SK-N-SH (cell line): ENCODE results near the gene TTLL12. TPM values are rescaled to one million over a fixed set of nuclear protein-coding genes. Genes with fewer than 3 reads are reported as not detected.
A peak's percentile ranks its signal among the peaks of the same experiment; 100 is the strongest.

Experiments
- CTCF ChIA-PET: fragments of 300-600, 350-600 bp; formaldehyde crosslinking; extraction: SDS; loops from one replicate; lab custom pipeline; 2021; lab: Yijun Ruan, JAX
- POLR2A ChIA-PET: fragments of 350-600 bp; sonication (Branson Sonifier 250); formaldehyde crosslinking; extraction: SDS; loops from one replicate; lab custom pipeline; 2020; ENCODE audit warnings: antibody characterized with exemption, inconsistent platforms; lab: Yijun Ruan, JAX
- DNase-seq: peaks from one replicate; pipeline ENCODE4 v3.0.0; 2012
- H2AFZ ChIP-seq: fragments of 200-600 bp; sonication (generic); 2 replicates; pipeline ENCODE4 v1.8.1; 2016; ENCODE audit warnings: antibody characterized with exemption, mild to moderate bottlenecking, low read depth
- H3F3A ChIP-seq: fragments of 200-600 bp; sonication (generic); replicated peaks from 2 replicates; pipeline ENCODE3; 2016; ENCODE audit warnings: antibody characterized with exemption, mild to moderate bottlenecking; ENCODE audit not compliant: insufficient read depth
- H3K27ac ChIP-seq, 2 experiments: fragments of 200-500 bp in 1 of 2; fragments of 200-600 bp in 1 of 2; sonication (Bioruptor generic) in 1 of 2; sonication (generic), shearing (Covaris generic) in 1 of 2; 2 replicates each; pipeline versions ENCODE4 v1.5.1 to v1.6.1; 2014 to 2016; ENCODE audit warnings: low read depth in 2 of 2, inconsistent platforms in 1 of 2, low read length in 1 of 2, mild to moderate bottlenecking in 1 of 2, mixed read lengths in 1 of 2
- H3K27me3 ChIP-seq: fragments of 200-600 bp; sonication (generic), shearing (Covaris generic); 2 replicates; pipeline ENCODE4 v1.6.1; 2016; ENCODE audit warnings: mixed run types; ENCODE audit not compliant: insufficient read depth
- H3K36me3 ChIP-seq, 2 experiments: fragments of 200-500 bp in 1 of 2; fragments of 200-600 bp in 1 of 2; sonication (Bioruptor generic) in 1 of 2; sonication (generic) in 1 of 2; replicated peaks in 1 of 2; 2 replicates each; pipeline versions ENCODE3 to v1.5.1; 2014 to 2016; ENCODE audit warnings: low read length in 1 of 2, mild to moderate bottlenecking in 1 of 2; ENCODE audit not compliant: insufficient read depth in 2 of 2, control insufficient read depth in 1 of 2
- H3K4me1 ChIP-seq, 2 experiments: fragments of 200-500 bp in 1 of 2; fragments of 200-600 bp in 1 of 2; sonication (Bioruptor generic) in 1 of 2; sonication (generic), shearing (Covaris generic) in 1 of 2; 2 replicates each; pipeline versions ENCODE4 v1.5.1 to v1.6.1; 2014 to 2016; ENCODE audit warnings: low read depth in 1 of 2, low read length in 1 of 2, mixed run types in 1 of 2; ENCODE audit not compliant: insufficient read depth in 2 of 2, control insufficient read depth in 1 of 2
- H3K4me2 ChIP-seq: fragments of 200-600 bp; sonication (generic), shearing (Covaris generic); 2 replicates; pipeline ENCODE4 v1.6.1; 2017; ENCODE audit warnings: mixed run types
- H3K4me3 ChIP-seq, 2 experiments: fragments of 200-500 bp in 1 of 2; fragments of 200-600 bp in 1 of 2; sonication (Bioruptor generic) in 1 of 2; sonication (generic), shearing (Covaris generic) in 1 of 2; 2 replicates each; pipeline versions ENCODE4 v1.5.1 to v1.8.1; 2014 to 2016; ENCODE audit warnings: low read depth in 2 of 2, inconsistent platforms in 1 of 2, low read length in 1 of 2, mild to moderate bottlenecking in 1 of 2, mixed read lengths in 1 of 2, moderate library complexity in 1 of 2
- H3K79me2 ChIP-seq: fragments of 200-600 bp; sonication (generic); 2 replicates; pipeline ENCODE4 v1.8.1; 2017; ENCODE audit warnings: mild to moderate bottlenecking; ENCODE audit not compliant: insufficient read depth
- H3K9ac ChIP-seq: fragments of 200-600 bp; sonication (generic); 2 replicates; pipeline ENCODE4 v1.6.1; 2017; ENCODE audit warnings: mixed run types
- H3K9me2 ChIP-seq: fragments of 200-600 bp; sonication (generic); 2 replicates; pipeline ENCODE4 v1.6.1; 2017; ENCODE audit warnings: mixed run types
- H3K9me3 ChIP-seq: fragments of 200-600 bp; sonication (generic); 2 replicates; pipeline ENCODE4 v1.6.1; 2017; ENCODE audit warnings: mixed run types, mild to moderate bottlenecking, moderate library complexity
- H4K20me1 ChIP-seq: fragments of 200-600 bp; sonication (generic); 2 replicates; pipeline ENCODE4 v1.6.1; 2017; ENCODE audit warnings: mild to moderate bottlenecking, mixed run types; ENCODE audit not compliant: insufficient read depth
- ELF1 ChIP-seq: IDR thresholded peaks from 2 replicates; pipeline ENCODE4 v1.4.0; 2012
- EZH2phosphoT487 ChIP-seq: fragments of 200-600 bp; sonication (generic); IDR thresholded peaks from 2 replicates; pipeline ENCODE4 v1.6.1; 2017; ENCODE audit warnings: low read depth, mixed run types, mild to moderate bottlenecking, antibody characterized with exemption, moderate library complexity, borderline replicate concordance
- FOXJ3 ChIP-seq: sonication (generic); formaldehyde crosslinking; IDR thresholded peaks from 2 replicates; pipeline ENCODE4 v1.5.1; 2020; ENCODE audit warnings: mild to moderate bottlenecking, missing genetic modification reagents
- MEF2A ChIP-seq: IDR thresholded peaks from 2 replicates; pipeline ENCODE4 v1.4.0; 2012; ENCODE audit warnings: low read depth, borderline replicate concordance
- MXI1 ChIP-seq: IDR thresholded peaks from 2 replicates; pipeline ENCODE4 v1.6.1; 2012; ENCODE audit warnings: mild to moderate bottlenecking, low read depth, low read length, improper control_type of control experiment
- NFIC ChIP-seq: IDR thresholded peaks from 2 replicates; pipeline ENCODE4 v1.4.0; 2012; ENCODE audit warnings: borderline replicate concordance
- PBX3 ChIP-seq: IDR thresholded peaks from 2 replicates; pipeline ENCODE4; 2012
- RCOR1 ChIP-seq: fragments of 150-350 bp; IDR thresholded peaks from 2 replicates; pipeline ENCODE4 v1.6.1; 2017; ENCODE audit warnings: antibody characterized with exemption, low read length
- TCF12 ChIP-seq: IDR thresholded peaks from 2 replicates; pipeline ENCODE4 v1.4.0; 2012
- USF1 ChIP-seq: IDR thresholded peaks from 2 replicates; pipeline ENCODE4 v1.4.0; 2012; ENCODE audit warnings: low read depth, borderline replicate concordance
- WGBS: methylation state at CpG from one replicate; pipeline ENCODE4 v1.1.6; 2017; ENCODE audit warnings: low lambda C conversion rate; 5-methylcytosine and 5-hydroxymethylcytosine counted together
- polyA plus RNA-seq, 3 experiments: library from polyadenylated mRNA; depleted of rRNA; stranded (reverse); fragments of >200 nt; gene quantifications; 2 replicates each; pipeline ENCODE4 v1.2.3, GENCODE V29; 2012

TTLL12 gene
- polyA plus RNA-seq, 1 of the 3 experiments (the other 2 are of a cell fraction) = 11.5 TPM

GRCh38 chr22:43185860-43186261, 1.1 kb downstream of the TTLL12 start:
- no peaks in the 10 kb centered on the region for H3K9me2 ChIP-seq
- H3F3A ChIP-seq = peaks cover 4% of the 10 kb centered on the region
- H3K4me1 ChIP-seq = peaks cover 0 to 10% of the 10 kb centered on the region in 2 experiments; a peak in 1 of 4 replicates
- H3K27ac ChIP-seq = peak overlapping the region in 1 of 2 experiments; percentile 43; a peak in 2 of 4 replicates
- peak overlapping the region; percentile 80; the same call in 1 of the 2 replicates for H3K4me2 ChIP-seq
- H3K36me3 ChIP-seq = peaks cover 0 to 2% of the 10 kb centered on the region in 2 experiments
- ChIA-PET CTCF (interaction anchor here (1.3 kb wide), 1 partner anchor 160 kb away, joined by 3 read pairs; no protein-coding TSS in a partner anchor), POLR2A (no interaction called here)
- no peaks in the 10 kb centered on the region for H3K9me3 ChIP-seq
- H3K79me2 ChIP-seq = peaks cover 2% of the 10 kb centered on the region; the same call in 1 of the 2 replicates
- H2AFZ ChIP-seq = no peak overlapping the region
- H4K20me1 ChIP-seq = no peaks in the 10 kb centered on the region
- peak overlapping the region; percentile 58 to 64 for H3K4me3 ChIP-seq
- peak; percentile 58 for DNase-seq
- H3K9ac ChIP-seq = peak overlapping the region; percentile 60; the same call in 1 of the 2 replicates
- H3K27me3 ChIP-seq = no peaks in the 10 kb centered on the region
- 0 out of 2 replicates have a peak, but pooled peaks have one; percentile 11 for TF ChIP-seq MXI1
- no peak for TF ChIP-seq MEF2A
- WGBS = no CpG with 5 or more reads among the region's 12 CpGs

GRCh38 chr22:43183496-43184277, 3.2 kb downstream of the TTLL12 start:
- Histone ChIP-seq H3K9me2 (no peaks in the 10 kb centered on the region), H3K4me1 (peaks cover 0 to 10% of the 10 kb centered on the region in 2 experiments; a peak in 1 of 4 replicates), H3F3A (peaks cover 4% of the 10 kb centered on the region), H3K9me3 (no peaks in the 10 kb centered on the region), H3K9ac (no peak overlapping the region), H3K36me3 (peaks cover 0 to 9% of the 10 kb centered on the region in 2 experiments), H3K27ac (no peak overlapping the region; a peak in 1 of 4 replicates), H4K20me1 (no peaks in the 10 kb centered on the region), H3K4me3 (no peak overlapping the region), H3K4me2 (no peak overlapping the region), H2AFZ (no peak overlapping the region), H3K79me2 (peaks cover 2% of the 10 kb centered on the region; the same call in 1 of the 2 replicates), H3K27me3 (no peaks in the 10 kb centered on the region)
- ChIA-PET CTCF (no interaction called here), POLR2A (no interaction called here)
- 92% methylated on average over 4 of the region's 12 CpGs for WGBS
- TF ChIP-seq USF1 = no peak
- no peak for TF ChIP-seq TCF12
- TF ChIP-seq EZH2phosphoT487 = no peak
- no peak for TF ChIP-seq MEF2A
- TF ChIP-seq RCOR1 = no peak
- no peak for TF ChIP-seq NFIC
- TF ChIP-seq ELF1 = no peak
- no peak for TF ChIP-seq FOXJ3 (CRISPR knock-in tag)
- no peak for TF ChIP-seq PBX3
- no peak for DNase-seq
